ENCODE results near the gene FBXW4. TPM values are rescaled to one million over a fixed set of nuclear protein-coding genes. Genes with fewer than 3 reads are reported as not detected.
"Not testable (repeated sequence)": the region's sequence is repeated elsewhere in the genome, so short reads cannot be mapped to it uniquely, and the experiment has no call there.

The FBXW4 gene
- total RNA-seq, 1 donor from 2014 or later, result 15.3 TPM

- no peak for DNase-seq (ENCODE audit: extremely low read depth, low read depth, low spot score)
Observed at GRCh38 chr10:101618871-101619270, 76.1 kb downstream of the FBXW4 start.

GRCh38 chr10:101617824-101618568, 77.0 kb downstream of the FBXW4 start:
- no peak for DNase-seq (ENCODE audit: extremely low read depth, low read depth, low spot score)

GRCh38 chr10:101617102-101617823, 77.7 kb downstream of the FBXW4 start:
- no peak for DNase-seq (ENCODE audit: extremely low read depth, low read depth, low spot score)

GRCh38 chr10:101616415-101617101, 78.4 kb downstream of the FBXW4 start:
- no peak for DNase-seq (ENCODE audit: extremely low read depth, low read depth, low spot score)

- no peak for DNase-seq (ENCODE audit: extremely low read depth, low read depth, low spot score)
Observed at GRCh38 chr10:101615525-101616116, 79.3 kb downstream of the FBXW4 start.

- DNase-seq (ENCODE audit: extremely low read depth, low read depth, low spot score), result no peak
Observed at GRCh38 chr10:101614663-101615524, 80.1 kb downstream of the FBXW4 start.

GRCh38 chr10:101613646-101614045, 81.3 kb downstream of the FBXW4 start:
- no peak for DNase-seq (ENCODE audit: extremely low read depth, low read depth, low spot score)

GRCh38 chr10:101612872-101613271, 82.1 kb downstream of the FBXW4 start:
- DNase-seq (ENCODE audit: extremely low read depth, low read depth, low spot score), result no peak

- DNase-seq (ENCODE audit: extremely low read depth, low read depth, low spot score), result no peak
Observed at GRCh38 chr10:101612086-101612485, 82.9 kb downstream of the FBXW4 start.

GRCh38 chr10:101611096-101611905, 83.7 kb downstream of the FBXW4 start:
- DNase-seq (ENCODE audit: extremely low read depth, low read depth, low spot score), result no peak

- no peak for DNase-seq (ENCODE audit: extremely low read depth, low read depth, low spot score)
Observed at GRCh38 chr10:101609481-101609880, 85.5 kb downstream of the FBXW4 start.

- DNase-seq (ENCODE audit: extremely low read depth, low read depth, low spot score), result no peak
Observed at GRCh38 chr10:101607124-101607523, 87.8 kb downstream of the FBXW4 start.

- DNase-seq (ENCODE audit: extremely low read depth, low read depth, low spot score), result peak; percentile 10
Observed at GRCh38 chr10:101602761-101603398, 92.1 kb downstream of the FBXW4 start.

GRCh38 chr10:101601541-101601940, 93.4 kb downstream of the FBXW4 start:
- no peak for DNase-seq (ENCODE audit: extremely low read depth, low read depth, low spot score)

- no peak for DNase-seq (ENCODE audit: extremely low read depth, low read depth, low spot score)
Observed at GRCh38 chr10:101597091-101597900, 97.7 kb downstream of the FBXW4 start.

- no peak for DNase-seq (ENCODE audit: extremely low read depth, low read depth, low spot score)
Observed at GRCh38 chr10:101595591-101596433, 99.2 kb downstream of the FBXW4 start.

- not testable (repeated sequence) for DNase-seq (ENCODE audit: extremely low read depth, low read depth, low spot score)
Observed at GRCh38 chr10:101593331-101593730, 101.6 kb downstream of the FBXW4 start.

Measured in glomerular endothelial cell (primary cell).